ENCODE data around the gene DFFA. TPM values are rescaled to one million over a fixed set of nuclear protein-coding genes. Genes with fewer than 3 reads are reported as not detected.
"Not testable (repeated sequence)": the region's sequence is repeated elsewhere in the genome, so short reads cannot be mapped to it uniquely, and the experiment has no call there.

DFFA gene
- total RNA-seq, 1 donor from 2014 or later: 28.6 TPM

DNA sequence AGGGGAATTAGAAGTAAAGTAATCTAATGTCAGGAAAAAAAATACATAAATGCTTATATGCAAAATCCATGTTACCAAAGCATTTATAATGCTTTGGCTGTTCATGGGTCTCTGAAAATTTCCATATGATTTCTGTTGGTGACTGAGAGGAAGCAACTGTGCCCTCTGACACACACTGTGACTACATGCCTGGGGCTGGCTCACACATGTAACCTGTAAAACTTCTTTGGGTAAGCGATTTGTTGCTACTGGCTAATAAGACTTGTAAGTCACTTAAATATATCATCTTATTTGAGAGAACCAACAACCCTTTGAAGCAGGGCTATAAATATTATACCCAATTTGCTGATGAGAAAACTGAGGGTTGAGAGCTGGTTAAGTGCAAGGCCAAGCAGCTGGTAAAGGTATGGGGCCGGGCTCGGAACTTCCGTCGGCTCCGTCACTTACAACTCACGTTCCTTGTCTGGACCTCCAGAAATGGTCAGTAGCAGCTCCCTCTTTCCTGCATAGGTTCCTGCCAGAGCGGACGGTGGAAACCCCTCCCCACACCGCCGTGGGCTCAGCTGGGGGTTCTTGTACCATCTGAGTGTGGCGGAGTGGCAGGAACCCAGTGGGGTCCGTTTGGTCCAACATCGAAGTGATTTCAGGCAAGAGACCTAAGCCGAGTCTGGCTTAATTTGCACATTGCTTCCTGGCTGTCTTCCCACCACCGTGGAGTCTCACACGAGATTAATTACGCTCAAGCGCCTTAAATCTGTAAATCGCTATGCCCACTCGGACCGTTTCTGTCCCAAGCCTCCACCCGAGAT lies 714 bp downstream of the DFFA start:
- Histone ChIP-seq H3K4me1 (peaks cover 32% of the 10 kb centered on the region), H3K36me3 (peaks cover 32% of the 10 kb centered on the region), H3K27me3 (ENCODE audit: low read depth) (no peaks in the 10 kb centered on the region), H3K9me3 (replicated peaks) (no peaks in the 10 kb centered on the region), H3K27ac (replicated peaks) (peak overlapping the region; percentile 73), H3K4me3 (peak overlapping the region; percentile 87)
- intact Hi-C loops (cut with micrococcal nuclease): no loop called here
- DNase-seq: no peak
- TF ChIP-seq, protein P1, sequence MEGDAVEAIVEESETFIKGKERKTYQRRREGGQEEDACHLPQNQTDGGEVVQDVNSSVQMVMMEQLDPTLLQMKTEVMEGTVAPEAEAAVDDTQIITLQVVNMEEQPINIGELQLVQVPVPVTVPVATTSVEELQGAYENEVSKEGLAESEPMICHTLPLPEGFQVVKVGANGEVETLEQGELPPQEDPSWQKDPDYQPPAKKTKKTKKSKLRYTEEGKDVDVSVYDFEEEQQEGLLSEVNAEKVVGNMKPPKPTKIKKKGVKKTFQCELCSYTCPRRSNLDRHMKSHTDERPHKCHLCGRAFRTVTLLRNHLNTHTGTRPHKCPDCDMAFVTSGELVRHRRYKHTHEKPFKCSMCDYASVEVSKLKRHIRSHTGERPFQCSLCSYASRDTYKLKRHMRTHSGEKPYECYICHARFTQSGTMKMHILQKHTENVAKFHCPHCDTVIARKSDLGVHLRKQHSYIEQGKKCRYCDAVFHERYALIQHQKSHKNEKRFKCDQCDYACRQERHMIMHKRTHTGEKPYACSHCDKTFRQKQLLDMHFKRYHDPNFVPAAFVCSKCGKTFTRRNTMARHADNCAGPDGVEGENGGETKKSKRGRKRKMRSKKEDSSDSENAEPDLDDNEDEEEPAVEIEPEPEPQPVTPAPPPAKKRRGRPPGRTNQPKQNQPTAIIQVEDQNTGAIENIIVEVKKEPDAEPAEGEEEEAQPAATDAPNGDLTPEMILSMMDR (IDR thresholded peaks at IDR 0.05; ENCODE audit: borderline replicate concordance): no peak

DNA sequence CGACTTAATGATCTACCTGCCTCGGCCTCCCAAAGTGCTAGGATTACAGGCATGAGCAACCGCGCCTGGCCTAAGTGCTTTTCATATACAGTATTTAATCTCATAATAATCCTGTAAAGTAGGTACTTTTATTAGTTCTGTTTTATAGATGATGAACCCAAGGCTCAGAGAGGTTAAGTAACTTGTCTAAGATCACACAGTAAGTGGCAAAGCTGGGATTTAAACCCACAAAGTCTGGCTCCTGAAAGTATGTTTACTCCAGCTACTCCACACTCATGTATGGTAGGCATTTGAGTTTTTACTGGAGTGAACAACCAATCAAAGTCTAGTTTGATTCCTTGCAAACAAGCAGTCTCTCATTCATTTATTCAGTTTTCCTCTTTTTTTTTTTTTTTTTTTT lies 2.3 kb downstream of the DFFA start:
- Histone ChIP-seq H3K4me3 (no peak overlapping the region), H3K4me1 (peaks cover 17% of the 10 kb centered on the region), H3K27ac (replicated peaks) (no peak overlapping the region), H3K27me3 (ENCODE audit: low read depth) (no peaks in the 10 kb centered on the region), H3K36me3 (peaks cover 47% of the 10 kb centered on the region), H3K9me3 (replicated peaks) (no peaks in the 10 kb centered on the region)
- no peak for DNase-seq
- intact Hi-C loops (cut with micrococcal nuclease): no loop called here
- TF ChIP-seq, protein P1 (IDR thresholded peaks at IDR 0.05; ENCODE audit: borderline replicate concordance): no peak

DNA sequence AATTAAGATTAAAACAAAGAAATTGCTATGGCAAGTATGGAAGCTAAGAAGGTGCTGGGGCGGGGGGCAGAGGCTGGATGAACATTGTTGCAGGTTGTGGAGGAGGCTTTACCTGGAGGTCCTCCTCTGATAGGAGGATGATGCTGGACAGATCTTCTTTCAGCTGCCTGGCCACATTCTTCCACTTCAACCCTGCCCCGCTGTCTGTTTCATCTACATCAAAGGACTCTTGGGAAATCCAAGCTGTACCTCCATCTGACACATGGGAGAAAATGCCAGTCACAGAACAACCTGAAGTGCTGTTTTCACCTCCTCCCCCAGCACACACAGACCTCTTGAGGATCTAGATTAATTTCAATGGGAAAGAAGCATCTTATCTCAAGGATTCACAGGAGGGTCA lies 5.3 kb downstream of the DFFA start:
- Histone ChIP-seq H3K27ac (replicated peaks) (no peak overlapping the region), H3K4me3 (no peak overlapping the region), H3K36me3 (peaks cover 77% of the 10 kb centered on the region), H3K9me3 (replicated peaks) (no peaks in the 10 kb centered on the region), H3K27me3 (ENCODE audit: low read depth) (no peaks in the 10 kb centered on the region), H3K4me1 (peaks cover 12% of the 10 kb centered on the region)
- DNase-seq: no peak
- intact Hi-C loops (cut with micrococcal nuclease): no loop called here
- TF ChIP-seq, protein P1 (IDR thresholded peaks at IDR 0.05; ENCODE audit: borderline replicate concordance): no peak

DNA sequence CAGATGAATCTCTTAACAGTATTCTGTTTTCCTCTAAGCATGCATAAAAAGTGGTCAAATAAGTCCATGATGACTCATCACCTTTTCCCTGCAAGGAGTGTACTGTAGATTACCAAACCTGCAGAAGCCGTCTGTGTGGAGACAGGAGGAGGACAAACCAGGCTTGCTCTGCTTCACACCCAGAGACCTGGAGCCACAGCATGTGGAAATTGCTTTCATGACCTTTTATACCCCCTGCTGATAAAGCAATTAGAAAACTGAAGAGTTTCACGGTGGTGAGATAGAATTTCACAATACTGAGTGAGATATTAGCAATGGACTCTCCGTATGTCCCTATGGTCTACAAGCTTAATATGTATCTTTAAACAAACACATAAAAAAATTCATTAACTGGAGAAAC lies 13.1 kb downstream of the DFFA start:
- peaks cover 39% of the 10 kb centered on the region for H3K36me3 ChIP-seq
- H3K4me3 ChIP-seq: no peak overlapping the region
- no peaks in the 10 kb centered on the region for H3K9me3 ChIP-seq (replicated peaks)
- H3K27ac ChIP-seq (replicated peaks): no peak overlapping the region
- intact Hi-C loops (cut with micrococcal nuclease): no loop called here
- H3K27me3 ChIP-seq (ENCODE audit: low read depth): no peaks in the 10 kb centered on the region
- no peak for DNase-seq
- H3K4me1 ChIP-seq: peaks cover 18% of the 10 kb centered on the region
- TF ChIP-seq, protein P1 (IDR thresholded peaks at IDR 0.05; ENCODE audit: borderline replicate concordance): no peak

DNA sequence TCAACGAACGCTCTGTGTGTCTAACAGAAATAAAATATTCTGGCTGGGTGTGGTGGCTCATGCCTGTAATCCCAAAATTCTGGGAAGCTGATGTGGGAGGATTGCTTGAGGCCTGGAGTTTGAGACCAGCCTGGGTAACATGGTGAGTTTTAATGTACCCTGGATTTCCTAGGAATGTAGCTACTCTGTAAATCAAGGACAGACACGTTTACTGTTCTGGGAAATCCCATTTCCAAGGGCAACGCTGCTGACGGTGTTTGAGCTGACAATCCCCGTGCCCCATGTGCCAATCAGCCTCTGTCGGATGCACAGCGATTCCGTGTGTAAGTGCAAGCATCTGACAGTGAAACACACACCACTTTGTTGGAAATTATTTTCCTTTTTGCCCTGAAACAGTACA lies 14.5 kb downstream of the DFFA start:
- no peak overlapping the region for H3K4me3 ChIP-seq
- DNase-seq: no peak
- TF ChIP-seq, protein P1 (IDR thresholded peaks at IDR 0.05; ENCODE audit: borderline replicate concordance): no peak

DNA sequence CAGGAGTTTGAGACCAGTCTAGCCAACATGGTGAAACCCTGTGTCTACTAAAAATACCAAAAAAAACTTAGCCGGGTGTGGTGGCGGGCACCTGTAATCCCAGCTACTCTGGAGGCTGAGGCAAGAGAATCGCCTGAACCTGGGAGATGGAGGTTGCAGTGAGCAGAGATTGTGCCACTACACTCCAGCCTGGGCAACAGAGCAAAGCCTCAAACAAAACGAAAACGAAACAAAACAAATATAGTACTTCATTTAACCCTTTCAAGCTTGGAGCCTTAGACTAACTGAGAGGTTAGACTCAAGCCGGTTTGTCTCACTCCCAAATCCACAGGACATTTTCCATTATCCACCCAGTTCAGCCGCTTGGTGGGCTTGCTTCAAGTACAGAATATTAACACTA lies 14.9 kb downstream of the DFFA start:
- DNase-seq; intact Hi-C loops (cut with micrococcal nuclease); H3K4me3 ChIP-seq; H3K9me3 ChIP-seq (replicated peaks); H3K27me3 ChIP-seq (ENCODE audit: low read depth): not testable (repeated sequence)
- H3K27ac ChIP-seq (replicated peaks): peak overlapping the region; percentile 5
- peaks cover 21% of the 10 kb centered on the region for H3K36me3 ChIP-seq
- H3K4me1 ChIP-seq: peaks cover 18% of the 10 kb centered on the region

More for the DNA sequence above, 14.5 kb downstream of the DFFA start:
- Histone ChIP-seq H3K4me1 (peaks cover 18% of the 10 kb centered on the region), H3K9me3 (replicated peaks) (no peaks in the 10 kb centered on the region), H3K27me3 (ENCODE audit: low read depth) (no peaks in the 10 kb centered on the region), H3K36me3 (peaks cover 26% of the 10 kb centered on the region), H3K27ac (replicated peaks) (peak overlapping the region; percentile 5)
- intact Hi-C loops (cut with micrococcal nuclease): no loop called here
